ENCODE measurements around the gene TBX15. TPM values are rescaled to one million over a fixed set of nuclear protein-coding genes. Genes with fewer than 3 reads are reported as not detected.

Gene TBX15
- total RNA-seq, 2 donors from 2014 or later = not detected

GRCh38 chr1:118997225-118997624, 9.1 kb upstream of the TBX15 start:
- H3K4me1 Mint-ChIP-seq (ENCODE audit: low read depth in 2 of 2) = peaks cover 5 to 10% of the 10 kb centered on the region in 2 donors
- H3K9me3 Mint-ChIP-seq = peaks cover 3% of the 10 kb centered on the region
- peaks cover 13% of the 10 kb centered on the region for H3K36me3 Mint-ChIP-seq
- DNase-seq (ENCODE audit: low spot score) = no peak
- H3K27me3 Mint-ChIP-seq = peaks cover 51 to 72% of the 10 kb centered on the region in 2 donors
- no peak overlapping the region for H3K27ac Mint-ChIP-seq
- no peak for ATAC-seq
- no peak overlapping the region for H3K4me3 Mint-ChIP-seq

GRCh38 chr1:118995312-118996016, 7.3 kb upstream of the TBX15 start:
- DNase-seq (ENCODE audit: low spot score) (no peak), ATAC-seq (no peak)
- Mint-ChIP-seq H3K36me3 (peaks cover 15% of the 10 kb centered on the region), H3K4me1 (ENCODE audit: low read depth in 2 of 2) (peaks cover 0 to 8% of the 10 kb centered on the region in 2 donors), H3K4me3 (no peak overlapping the region), H3K27me3 (peaks cover 62 to 84% of the 10 kb centered on the region in 2 donors), H3K9me3 (peaks cover 3% of the 10 kb centered on the region), H3K27ac (no peak overlapping the region)

- Mint-ChIP-seq H3K27ac (no peak overlapping the region), H3K9me3 (peaks cover 3% of the 10 kb centered on the region), H3K4me3 (no peak overlapping the region), H3K4me1 (ENCODE audit: low read depth in 2 of 2) (peaks cover 0 to 4% of the 10 kb centered on the region in 2 donors), H3K36me3 (peaks cover 15% of the 10 kb centered on the region), H3K27me3 (peaks cover 55 to 85% of the 10 kb centered on the region in 2 donors)
- no peak for DNase-seq (ENCODE audit: low spot score)
- no peak for ATAC-seq
Measured at GRCh38 chr1:118993700-118994026, 5.5 kb upstream of the TBX15 start.

- H3K36me3 Mint-ChIP-seq = peaks cover 12% of the 10 kb centered on the region
- peaks cover under 1% of the 10 kb centered on the region for H3K9me3 Mint-ChIP-seq
- ATAC-seq (no peak), DNase-seq (ENCODE audit: low spot score) (no peak)
- H3K4me3 Mint-ChIP-seq = no peak overlapping the region
- H3K27me3 Mint-ChIP-seq = peaks cover 51 to 85% of the 10 kb centered on the region in 2 donors
- peaks cover 0 to 4% of the 10 kb centered on the region in 2 donors for H3K4me1 Mint-ChIP-seq (ENCODE audit: low read depth in 2 of 2)
- no peak overlapping the region for H3K27ac Mint-ChIP-seq
Measured at GRCh38 chr1:118992868-118993699, 4.9 kb upstream of the TBX15 start.

GRCh38 chr1:118992237-118992825, 4.2 kb upstream of the TBX15 start:
- Mint-ChIP-seq H3K36me3 (peaks cover 11% of the 10 kb centered on the region), H3K4me1 (ENCODE audit: low read depth in 2 of 2) (peaks cover 0 to 4% of the 10 kb centered on the region in 2 donors), H3K27ac (no peak overlapping the region), H3K9me3 (no peaks in the 10 kb centered on the region), H3K27me3 (peaks cover 47 to 82% of the 10 kb centered on the region in 2 donors), H3K4me3 (no peak overlapping the region)
- DNase-seq (ENCODE audit: low spot score) (no peak), ATAC-seq (no peak)

GRCh38 chr1:118991448-118991847, 3.3 kb upstream of the TBX15 start:
- DNase-seq (ENCODE audit: low spot score) = no peak
- Mint-ChIP-seq H3K27ac (no peak overlapping the region), H3K4me1 (ENCODE audit: low read depth in 2 of 2) (peaks cover 6 to 11% of the 10 kb centered on the region in 2 donors), H3K36me3 (peaks cover 17% of the 10 kb centered on the region), H3K4me3 (no peak overlapping the region), H3K27me3 (peaks cover 56 to 84% of the 10 kb centered on the region in 2 donors), H3K9me3 (no peaks in the 10 kb centered on the region)
- no peak for ATAC-seq

- DNase-seq (ENCODE audit: low spot score) (no peak), ATAC-seq (no peak)
- Mint-ChIP-seq H3K4me3 (no peak overlapping the region), H3K4me1 (ENCODE audit: low read depth in 2 of 2) (peaks cover 6 to 11% of the 10 kb centered on the region in 2 donors), H3K36me3 (peaks cover 21% of the 10 kb centered on the region), H3K9me3 (no peaks in the 10 kb centered on the region), H3K27me3 (peaks cover 60 to 86% of the 10 kb centered on the region in 2 donors), H3K27ac (no peak overlapping the region)
Measured at GRCh38 chr1:118990513-118991152, 2.5 kb upstream of the TBX15 start.

GRCh38 chr1:118989878-118990378, 1.8 kb upstream of the TBX15 start:
- DNase-seq (ENCODE audit: low spot score) (no peak), ATAC-seq (no peak)
- H3K27me3 Mint-ChIP-seq = peaks cover 65 to 89% of the 10 kb centered on the region in 2 donors
- peaks cover 28% of the 10 kb centered on the region for H3K36me3 Mint-ChIP-seq
- H3K4me3 Mint-ChIP-seq = no peak overlapping the region
- no peaks in the 10 kb centered on the region for H3K9me3 Mint-ChIP-seq
- H3K4me1 Mint-ChIP-seq (ENCODE audit: low read depth in 2 of 2) = peaks cover 6 to 12% of the 10 kb centered on the region in 2 donors
- H3K27ac Mint-ChIP-seq = no peak overlapping the region

- ATAC-seq = no peak
- H3K27ac Mint-ChIP-seq = no peak overlapping the region
- H3K4me1 Mint-ChIP-seq (ENCODE audit: low read depth in 2 of 2) = peaks cover 10 to 15% of the 10 kb centered on the region in 2 donors
Measured at GRCh38 chr1:118989006-118989815, 1.1 kb upstream of the TBX15 start.

GRCh38 chr1:118987468-118988185, 516 bp downstream of the TBX15 start:
- Mint-ChIP-seq H3K4me1 (ENCODE audit: low read depth in 2 of 2) (peaks cover 10 to 15% of the 10 kb centered on the region in 2 donors), H3K27me3 (peaks cover 68 to 94% of the 10 kb centered on the region in 2 donors), H3K36me3 (peaks cover 32% of the 10 kb centered on the region), H3K27ac (no peak overlapping the region), H3K4me3 (peak overlapping the region; percentile 38), H3K9me3 (no peaks in the 10 kb centered on the region)
- DNase-seq (ENCODE audit: low spot score) = no peak
- no peak for ATAC-seq

More at GRCh38 chr1:118989006-118989815, 1.1 kb upstream of the TBX15 start:
- Mint-ChIP-seq H3K27me3 (peaks cover 62 to 89% of the 10 kb centered on the region in 2 donors), H3K9me3 (no peaks in the 10 kb centered on the region), H3K4me3 (no peak overlapping the region), H3K36me3 (peaks cover 32% of the 10 kb centered on the region)
- DNase-seq (ENCODE audit: low spot score) = no peak

- Mint-ChIP-seq H3K4me1 (ENCODE audit: low read depth in 2 of 2) (peaks cover 10 to 11% of the 10 kb centered on the region in 2 donors), H3K9me3 (no peaks in the 10 kb centered on the region), H3K4me3 (peak overlapping the region; percentile 38), H3K36me3 (peaks cover 26% of the 10 kb centered on the region), H3K27me3 (peaks cover 65 to 90% of the 10 kb centered on the region in 2 donors), H3K27ac (no peak overlapping the region)
- DNase-seq (ENCODE audit: low spot score) = no peak
- no peak for ATAC-seq
Measured at GRCh38 chr1:118986555-118987467, 1.3 kb downstream of the TBX15 start.

Data from natural killer cell treated with Interleukin-12 subunit alpha and Interleukin-12 subunit beta and Interleukin-15 and Interleukin-18, amount 100 ng/mL, for 72 hours (primary cell).